Activated naive CD8-positive, alpha-beta T cell treated with anti-CD3 and anti-CD28 coated beads for 36 hours (primary cell): ENCODE results near the gene FBXW10. TPM values are rescaled to one million over a fixed set of nuclear protein-coding genes. Genes with fewer than 3 reads are reported as not detected.
"Not testable (repeated sequence)": the region's sequence is repeated elsewhere in the genome, so short reads cannot be mapped to it uniquely, and the experiment has no call there.

Source experiments
- DNase-seq: peaks from one replicate; pipeline ENCODE4 v3.0.0; 2021
- H3K27ac Mint-ChIP-seq: one replicate; pipeline ENCODE4 v1.8.0; 2022; ENCODE audit warnings: mild to moderate bottlenecking, moderate library complexity, mixed read lengths
- H3K27me3 Mint-ChIP-seq: one replicate; pipeline ENCODE4 v1.8.0; 2022; ENCODE audit warnings: mild to moderate bottlenecking, mixed read lengths
- H3K36me3 Mint-ChIP-seq: one replicate; pipeline ENCODE4 v1.8.0; 2021; ENCODE audit warnings: mild to moderate bottlenecking, mixed read lengths
- H3K4me1 Mint-ChIP-seq: one replicate; pipeline ENCODE4 v1.8.0; 2021; ENCODE audit warnings: mixed read lengths
- H3K4me3 Mint-ChIP-seq: one replicate; pipeline ENCODE4 v1.8.0; 2022; ENCODE audit warnings: mild to moderate bottlenecking, moderate library complexity, mixed read lengths
- H3K9me3 Mint-ChIP-seq: one replicate; pipeline ENCODE4 v1.8.0; 2022; ENCODE audit warnings: mixed read lengths
- total RNA-seq, 2 experiments: library from RNA; stranded (reverse); gene quantifications; one replicate each; pipeline ENCODE4 v1.2.3, GENCODE V29; 2021

FBXW10 gene
- total RNA-seq, 2 experiments from 2014 or later: not detected

DNA sequence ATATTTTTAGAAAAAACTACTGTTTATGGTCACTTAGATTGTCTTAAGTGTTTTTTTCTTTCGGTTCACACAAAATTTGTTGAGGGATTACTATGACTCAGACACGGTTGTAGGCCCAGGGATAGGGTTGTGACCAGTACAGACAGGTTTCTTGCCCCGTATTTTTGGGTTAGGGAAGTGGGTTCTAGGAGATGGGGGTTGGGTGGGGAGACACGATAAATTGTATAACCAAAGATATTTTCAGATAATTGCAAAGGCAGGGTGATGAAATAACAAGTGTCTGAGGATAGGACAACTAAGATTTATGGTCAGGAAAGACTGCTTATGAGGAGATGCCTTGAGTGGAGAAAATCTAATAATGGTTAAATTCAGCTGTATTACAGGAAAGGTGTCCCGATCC is 38.0 kb downstream of the FBXW10 start:
- Mint-ChIP-seq H3K4me3 (peak overlapping the region; percentile 80), H3K27ac (peak overlapping the region; percentile 72), H3K36me3 (peaks cover 15% of the 10 kb centered on the region), H3K4me1 (peaks cover 16% of the 10 kb centered on the region)
- H3K27me3 Mint-ChIP-seq, H3K9me3 Mint-ChIP-seq, DNase-seq: not testable (repeated sequence)

DNA sequence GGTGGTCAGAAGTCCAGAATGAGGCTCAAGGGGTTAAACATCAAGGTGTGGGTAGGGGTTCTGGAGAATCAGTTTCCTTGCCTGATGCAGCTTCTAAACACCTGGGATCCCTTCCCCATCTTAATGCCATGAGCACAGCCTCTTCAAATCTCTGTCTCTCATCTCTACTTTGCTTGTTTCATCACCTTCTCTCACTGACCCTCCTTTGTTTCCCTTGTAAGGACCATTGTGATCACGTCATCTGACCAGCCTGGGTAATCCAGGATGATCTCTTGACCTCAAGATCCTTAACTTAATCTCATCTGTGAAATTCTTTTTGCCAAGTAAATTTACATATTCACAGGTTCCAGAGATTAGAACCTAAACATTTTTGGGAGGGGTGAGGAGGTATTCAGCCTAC is 42.1 kb downstream of the FBXW10 start:
- not testable (repeated sequence) for H3K4me3 Mint-ChIP-seq, DNase-seq, H3K9me3 Mint-ChIP-seq, H3K27ac Mint-ChIP-seq, H3K27me3 Mint-ChIP-seq
- H3K36me3 Mint-ChIP-seq: peaks cover 18% of the 10 kb centered on the region
- peaks cover 23% of the 10 kb centered on the region for H3K4me1 Mint-ChIP-seq

DNA sequence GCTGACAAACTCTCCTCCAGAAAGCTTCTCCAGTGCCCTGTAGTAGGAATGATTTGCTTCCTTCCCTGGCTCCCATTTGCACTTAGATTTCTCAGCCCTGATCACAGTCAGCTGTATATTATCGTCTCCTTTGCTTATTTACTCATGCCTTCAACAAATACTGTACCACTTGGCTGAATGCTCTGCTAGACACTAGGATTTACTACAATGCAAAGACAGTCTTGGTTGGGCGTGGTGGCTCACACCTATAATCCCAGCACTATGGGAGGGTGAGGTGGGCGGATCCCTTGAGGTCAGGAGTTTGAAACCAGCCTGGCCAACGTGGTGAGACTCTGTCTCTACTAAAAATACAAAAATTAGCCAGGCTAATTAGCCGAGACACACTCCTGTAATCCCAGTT is 43.0 kb downstream of the FBXW10 start:
- H3K4me3 Mint-ChIP-seq: not testable (repeated sequence)
- H3K36me3 Mint-ChIP-seq: peaks cover 18% of the 10 kb centered on the region

DNA sequence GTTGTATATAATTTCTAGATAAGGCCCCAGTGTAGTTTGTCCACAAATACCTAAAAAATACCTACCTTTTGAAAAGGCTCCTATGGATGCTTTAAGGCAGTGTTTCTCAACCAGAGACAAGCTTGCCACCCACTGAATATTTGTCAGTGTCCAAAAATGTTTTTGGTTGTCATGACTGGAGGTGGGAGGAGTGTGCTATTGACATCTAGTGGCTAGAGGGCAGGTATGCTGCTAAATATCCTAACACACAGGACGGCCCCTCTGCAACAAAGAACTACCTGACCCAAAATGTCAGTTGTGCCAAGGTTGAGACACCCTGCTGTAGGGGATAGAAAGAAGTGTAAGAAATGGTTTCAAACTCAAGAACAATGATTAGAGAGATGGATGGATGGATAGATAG is 47.5 kb downstream of the FBXW10 start:
- not testable (repeated sequence) for H3K27me3 Mint-ChIP-seq, H3K27ac Mint-ChIP-seq, H3K4me3 Mint-ChIP-seq, H3K9me3 Mint-ChIP-seq, DNase-seq
- peaks cover 10% of the 10 kb centered on the region for H3K36me3 Mint-ChIP-seq
- H3K4me1 Mint-ChIP-seq: peaks cover 14% of the 10 kb centered on the region

More for the DNA sequence above, 43.0 kb downstream of the FBXW10 start:
- not testable (repeated sequence) for H3K9me3 Mint-ChIP-seq, H3K27ac Mint-ChIP-seq, DNase-seq, H3K27me3 Mint-ChIP-seq
- H3K4me1 Mint-ChIP-seq: peaks cover 23% of the 10 kb centered on the region

DNA sequence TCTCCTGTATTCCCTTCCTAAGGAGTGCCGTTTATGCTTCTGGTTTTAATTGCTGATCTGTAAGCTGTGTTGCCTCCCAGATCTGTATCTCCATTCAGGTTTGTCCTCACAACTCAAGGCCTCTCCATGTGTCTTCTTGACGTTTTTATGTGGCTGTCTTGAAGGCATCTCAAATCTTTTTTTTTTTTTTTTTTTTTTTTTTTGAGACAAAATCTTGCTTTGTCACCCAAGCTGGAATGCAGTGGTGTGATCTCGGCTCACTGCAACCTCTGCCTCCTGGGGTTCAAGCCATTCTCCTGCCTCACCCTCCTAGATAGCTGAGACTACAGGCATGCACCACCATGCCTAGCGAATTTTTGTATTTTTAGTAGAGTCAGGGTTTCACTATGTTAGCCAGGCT is 51.0 kb downstream of the FBXW10 start:
- not testable (repeated sequence) for H3K4me3 Mint-ChIP-seq, H3K4me1 Mint-ChIP-seq, H3K9me3 Mint-ChIP-seq, H3K27ac Mint-ChIP-seq, H3K27me3 Mint-ChIP-seq, DNase-seq
- peaks cover 10% of the 10 kb centered on the region for H3K36me3 Mint-ChIP-seq

DNA sequence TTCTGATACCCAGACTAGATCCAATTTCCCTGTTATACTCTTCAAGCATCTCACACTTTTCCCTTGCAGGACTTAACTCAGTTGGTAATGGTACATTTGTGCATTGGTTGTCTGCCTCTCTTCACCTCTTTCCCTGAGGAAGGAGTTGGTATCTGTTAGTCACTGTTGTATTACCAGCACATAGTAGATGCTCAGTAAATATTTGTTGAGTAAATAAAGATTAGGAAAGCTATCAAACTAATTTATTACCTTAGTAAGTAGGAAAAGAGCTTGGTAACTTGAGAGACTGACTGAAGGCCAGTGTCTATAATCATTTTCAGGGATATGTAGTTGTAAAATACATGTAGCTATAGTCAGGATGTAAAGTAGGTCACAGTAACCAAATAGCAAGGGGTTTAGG is 53.0 kb downstream of the FBXW10 start:
- H3K9me3 Mint-ChIP-seq, H3K4me3 Mint-ChIP-seq, H3K27me3 Mint-ChIP-seq, DNase-seq, H3K4me1 Mint-ChIP-seq, H3K27ac Mint-ChIP-seq: not testable (repeated sequence)
- H3K36me3 Mint-ChIP-seq: peaks cover 13% of the 10 kb centered on the region

DNA sequence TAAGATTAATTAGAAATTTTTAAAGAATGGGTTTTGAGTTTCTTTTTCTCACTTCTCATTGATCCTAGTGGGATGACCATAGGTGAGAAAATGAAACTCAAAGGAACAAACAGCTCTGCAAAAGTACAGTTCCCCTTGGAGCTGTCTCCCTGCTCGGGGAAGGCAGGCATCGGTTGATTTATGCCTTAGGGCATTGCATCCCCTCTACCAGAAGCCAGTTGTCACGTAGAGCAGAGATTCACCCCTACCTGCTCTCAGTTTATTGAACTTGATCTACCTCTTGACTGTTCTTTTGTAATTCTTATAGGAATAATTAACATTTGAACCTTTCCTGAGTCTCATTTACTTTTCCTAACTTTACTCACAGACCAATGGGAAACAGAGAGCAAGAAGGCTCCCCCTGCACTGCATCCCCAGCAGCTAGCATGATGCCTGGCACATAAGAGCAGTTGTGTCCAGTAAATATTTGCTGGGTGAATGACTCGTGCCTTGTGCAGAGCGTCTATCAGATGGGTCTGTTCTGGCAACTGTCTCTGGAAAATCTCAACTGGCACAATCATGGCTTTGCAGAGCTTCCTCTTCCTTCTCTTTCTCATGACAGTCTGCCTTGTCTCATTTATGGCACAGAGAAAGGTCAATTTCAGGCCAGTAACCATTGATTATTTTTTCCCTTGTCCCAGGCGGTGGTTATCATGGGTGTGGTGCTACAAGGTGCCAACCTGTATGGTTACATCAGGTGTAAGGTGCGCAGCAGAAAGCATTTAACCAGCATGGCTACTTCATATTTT is 59.8 kb downstream of the FBXW10 start:
- H3K36me3 Mint-ChIP-seq, H3K9me3 Mint-ChIP-seq, H3K27ac Mint-ChIP-seq, H3K27me3 Mint-ChIP-seq, H3K4me1 Mint-ChIP-seq, DNase-seq, H3K4me3 Mint-ChIP-seq: not testable (repeated sequence)

DNA sequence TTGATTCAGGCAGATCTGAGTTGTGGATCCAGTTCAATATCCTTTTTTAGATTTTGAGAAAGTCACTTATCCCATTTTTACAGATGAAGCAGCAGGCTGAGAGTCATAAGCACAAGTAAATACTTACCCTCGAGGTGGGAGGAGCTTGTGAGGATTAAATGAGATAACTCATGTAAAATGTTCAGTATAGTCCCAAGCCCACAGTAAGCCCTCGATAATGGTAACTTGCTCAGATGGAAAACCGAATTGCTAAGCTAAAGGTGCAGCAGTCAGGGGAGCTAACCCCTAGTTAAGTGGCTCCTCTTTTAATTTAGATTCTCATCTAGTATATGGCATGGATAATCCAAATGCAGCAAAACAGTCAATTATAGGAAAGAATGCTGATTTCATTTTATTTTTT is 72.1 kb downstream of the FBXW10 start:
- H3K27me3 Mint-ChIP-seq, DNase-seq, H3K36me3 Mint-ChIP-seq, H3K9me3 Mint-ChIP-seq, H3K4me3 Mint-ChIP-seq, H3K4me1 Mint-ChIP-seq, H3K27ac Mint-ChIP-seq: not testable (repeated sequence)

DNA sequence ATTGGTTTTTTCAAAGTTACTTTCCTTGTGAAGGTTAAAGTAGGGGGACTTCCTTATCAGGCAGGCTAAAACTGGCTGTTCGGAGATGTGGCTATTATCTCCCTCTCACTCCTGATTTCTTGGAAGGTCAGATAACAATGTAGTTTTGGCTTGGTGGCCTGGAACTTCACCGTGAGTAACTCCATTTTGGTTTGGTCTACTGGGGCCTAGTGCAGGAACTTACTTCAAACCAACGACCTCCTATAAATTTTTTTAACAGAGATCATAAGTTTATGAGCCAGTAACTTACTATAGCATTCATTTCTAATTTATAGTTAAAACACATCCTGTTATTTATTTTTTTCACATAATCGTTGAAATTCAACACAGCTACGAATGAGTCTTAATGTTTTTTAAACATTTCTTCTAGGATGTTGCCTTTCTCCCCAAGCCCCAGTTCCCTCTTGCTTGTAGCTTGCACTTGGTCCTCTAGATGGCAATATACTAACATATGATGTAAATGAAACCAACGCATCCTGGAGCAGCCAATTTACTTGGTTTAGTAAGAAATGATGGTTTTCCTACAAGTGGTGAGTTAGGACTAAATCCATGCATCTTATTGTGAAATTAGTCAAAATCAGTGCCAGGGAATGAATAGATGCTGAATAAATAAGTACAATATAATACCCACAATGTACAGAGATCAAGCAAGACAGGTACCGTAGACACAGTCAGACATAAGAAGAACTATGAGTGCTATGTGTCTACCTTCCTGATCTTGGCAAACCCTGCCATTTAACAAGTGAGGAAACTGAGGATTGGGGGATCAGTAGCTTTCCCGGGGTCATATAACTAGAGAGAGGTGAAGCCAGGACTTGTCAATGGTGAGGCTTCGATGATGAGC is 72.9 kb downstream of the FBXW10 start:
- H3K36me3 Mint-ChIP-seq, H3K9me3 Mint-ChIP-seq, H3K27ac Mint-ChIP-seq, H3K4me3 Mint-ChIP-seq, H3K4me1 Mint-ChIP-seq, H3K27me3 Mint-ChIP-seq: not testable (repeated sequence)
- DNase-seq: peak; percentile 7

DNA sequence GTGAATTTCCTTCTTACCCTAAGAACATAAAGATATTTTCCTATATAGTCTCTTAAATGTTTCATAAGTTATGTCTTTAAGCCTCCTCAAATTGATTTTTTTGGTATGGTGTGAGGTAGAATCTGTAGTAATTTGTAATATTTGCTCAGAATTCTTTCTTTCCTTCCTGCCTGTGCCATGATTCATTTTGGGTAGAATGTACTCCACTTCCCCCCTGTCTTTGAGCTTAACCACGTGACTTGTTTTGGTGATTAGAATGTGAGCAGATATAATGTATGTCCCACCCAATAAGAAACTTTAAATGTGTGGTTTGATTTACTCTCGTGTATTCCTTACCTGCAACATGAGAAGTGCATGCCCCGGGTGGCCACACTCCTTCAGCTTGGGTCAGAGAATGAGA is 77.6 kb downstream of the FBXW10 start:
- not testable (repeated sequence) for H3K27ac Mint-ChIP-seq, H3K36me3 Mint-ChIP-seq, H3K4me3 Mint-ChIP-seq, H3K4me1 Mint-ChIP-seq, DNase-seq, H3K27me3 Mint-ChIP-seq, H3K9me3 Mint-ChIP-seq

DNA sequence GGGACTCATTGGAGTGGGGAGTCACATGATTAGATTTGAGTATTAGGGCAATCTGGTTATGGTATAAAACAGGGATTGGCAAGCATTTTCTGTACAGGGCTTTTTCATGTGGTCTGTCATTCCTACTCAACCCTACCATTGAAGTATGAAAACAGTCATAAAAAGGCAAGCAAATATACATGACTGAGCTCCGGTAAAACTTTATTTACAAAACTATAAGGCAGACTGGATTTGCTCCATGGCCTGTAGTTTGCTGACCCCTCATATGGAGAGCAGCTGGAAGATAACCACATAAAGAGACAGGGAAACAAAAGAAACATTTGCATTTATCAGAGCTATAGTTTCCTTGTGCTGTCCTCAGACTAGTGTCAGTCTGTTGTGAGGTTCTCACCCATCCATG is 83.8 kb downstream of the FBXW10 start:
- H3K27ac Mint-ChIP-seq, H3K27me3 Mint-ChIP-seq, H3K4me1 Mint-ChIP-seq, H3K36me3 Mint-ChIP-seq, H3K4me3 Mint-ChIP-seq, H3K9me3 Mint-ChIP-seq, DNase-seq: not testable (repeated sequence)

Other genes starting within 250 kb of the FBXW10 start
- not detected for gene TBC1D28, start 99.7 kb upstream of the FBXW10 start, total RNA-seq
- gene FOXO3B, start 61.7 kb upstream of the FBXW10 start, total RNA-seq: 1 to 10 TPM; 6.6 to 7.6 TPM
- 10 to 100 TPM; 31.7 to 35.9 TPM for gene TVP23B, start 37.1 kb downstream of the FBXW10 start, total RNA-seq
- gene PRPSAP2, start 114.1 kb downstream of the FBXW10 start, total RNA-seq: 10 to 100 TPM; 56.7 to 60.5 TPM
- gene SLC5A10, start 208.1 kb downstream of the FBXW10 start, total RNA-seq: not detected